Esophagus squamous epithelium (tissue), 5 donors: ENCODE data around the gene CHST12. TPM values are rescaled to one million over a fixed set of nuclear protein-coding genes. Genes with fewer than 3 reads are reported as not detected.
"Not testable (repeated sequence)": the region's sequence is repeated elsewhere in the genome, so short reads cannot be mapped to it uniquely, and the experiment has no call there.

Experiments used
- DNase-seq: peaks from one replicate; lab custom pipeline; 2025; lab: John Stamatoyannopoulos, UW
- H3K27ac ChIP-seq, 4 donors: fragments of 200-600 bp; sonication (generic); one replicate each; pipeline ENCODE4 v1.5.1; 2016 to 2019; ENCODE audit warnings: mild to moderate bottlenecking in 1 of 4
- H3K27me3 ChIP-seq, 4 donors: fragments of 200-600 bp; sonication (generic); 1 replicate in 3 of 4; 2 replicates in 1 of 4; pipeline versions ENCODE4 v1.5.1 to v1.6.0; 2017 to 2021; ENCODE audit warnings: antibody characterized with exemption in 1 of 4
- H3K36me3 ChIP-seq, 3 donors: fragments of 200-600 bp; sonication (generic); one replicate each; pipeline ENCODE4 v1.5.1; 2016 to 2019
- H3K4me1 ChIP-seq, 3 donors: fragments of 200-600 bp; sonication (generic); one replicate each; pipeline ENCODE4 v1.5.1; 2017 to 2019
- H3K4me3 ChIP-seq, 4 donors: fragments of 200-600 bp; sonication (generic); 1 replicate in 3 of 4; 2 replicates in 1 of 4; pipeline ENCODE4 v1.5.1; 2016 to 2019; ENCODE audit warnings: mild to moderate bottlenecking in 2 of 4, moderate library complexity in 1 of 4
- H3K9me3 ChIP-seq, 3 donors: fragments of 200-600 bp; sonication (generic); one replicate each; pipeline ENCODE4 v1.5.1; 2016 to 2019
- CTCF ChIP-seq, 6 experiments: fragments of 450-650 bp in 4 of 6; fragments of 200-600 bp in 2 of 6; sonication (generic) in 2 of 6; IDR thresholded peaks; one replicate each; pipeline ENCODE4 v1.5.1; 2016 to 2019; ENCODE audit warnings: antibody characterized with exemption in 6 of 6, mild to moderate bottlenecking in 4 of 6, moderate library complexity in 4 of 6
- POLR2A ChIP-seq, 4 donors: fragments of 450-650 bp; IDR thresholded peaks; one replicate each; pipeline ENCODE4 v1.6.1; 2017; ENCODE audit warnings: antibody characterized with exemption in 4 of 4, mild to moderate bottlenecking in 4 of 4, moderate library complexity in 3 of 4
- WGBS, 2 donors: methylation state at CpG; one replicate each; pipeline ENCODE4 v1.1.5; 2018; 5-methylcytosine and 5-hydroxymethylcytosine counted together
- intact Hi-C: fragments of 100-400 bp; cut with DNase I; formaldehyde crosslinking; loops from one replicate; pipeline ENCODE4 v1.15.0; 2022
- total RNA-seq, 4 donors: library from RNA; depleted of rRNA; stranded (reverse); fragments of >200 nt; gene quantifications; one replicate each; pipeline ENCODE4 v1.1.0, GENCODE V29; 2016
- donor health status: DM: yes; HTN: yes; CAD: no.

Gene CHST12
- total RNA-seq, 4 donors from 2014 or later = 1.5 to 11.8 (median 5.0) TPM

DNA sequence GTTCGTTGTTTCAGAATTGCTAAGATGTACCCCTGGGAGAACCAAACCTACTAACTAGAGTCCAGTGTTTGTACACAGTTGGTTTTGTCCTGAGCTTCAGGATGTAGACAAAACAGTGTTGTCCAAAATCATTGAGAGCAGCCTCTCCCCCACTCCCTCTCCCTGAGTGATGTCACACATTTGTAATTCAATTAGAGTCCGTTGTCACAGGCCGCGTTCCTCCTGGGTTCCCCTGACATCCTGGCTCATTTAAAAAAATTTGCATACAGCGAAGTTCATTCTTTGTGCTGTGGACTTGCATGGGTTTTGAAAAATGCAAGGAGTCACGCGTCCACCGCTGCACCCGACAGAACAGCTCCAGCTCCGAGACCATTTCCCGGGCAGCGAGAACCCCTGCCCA, 62.5 kb downstream of the CHST12 start:
- 81 to 82% methylated on average over 9 to 12 of the region's 12 CpGs for WGBS, 2 donors
- no peak overlapping the region for H3K27ac ChIP-seq
- intact Hi-C loops = no loop called here
- no peaks in the 10 kb centered on the region for H3K9me3 ChIP-seq
- H3K4me1 ChIP-seq = peaks cover 0 to 10% (median 2%) of the 10 kb centered on the region in 3 donors
- H3K4me3 ChIP-seq = no peak overlapping the region
- no peak for DNase-seq
- TF ChIP-seq CTCF (IDR thresholded peaks at IDR 0.05) (no peak), POLR2A (IDR thresholded peaks at IDR 0.05) (no peak)
- H3K36me3 ChIP-seq = no peaks in the 10 kb centered on the region
- H3K27me3 ChIP-seq = peaks cover 0 to 25% (median 0%) of the 10 kb centered on the region in 4 donors

GRCh38 chr7:2466675-2467074, 63.3 kb downstream of the CHST12 start:
- Histone ChIP-seq H3K36me3 (no peaks in the 10 kb centered on the region), H3K4me3 (no peak overlapping the region), H3K9me3 (no peaks in the 10 kb centered on the region), H3K4me1 (peaks cover 6 to 17% (median 10%) of the 10 kb centered on the region in 3 donors), H3K27me3 (peaks cover 0 to 26% (median 0%) of the 10 kb centered on the region in 4 donors), H3K27ac (no peak overlapping the region)
- no peak for TF ChIP-seq POLR2A (IDR thresholded peaks at IDR 0.05)
- TF ChIP-seq CTCF (IDR thresholded peaks at IDR 0.05) = no peak
- no peak for DNase-seq
- intact Hi-C loops = no loop called here
- WGBS, 2 donors = 89 to 91% methylated on average over 8 to 10 of the region's 10 CpGs

- Histone ChIP-seq H3K27ac (no peak overlapping the region), H3K27me3 (peaks cover 0 to 24% (median 0%) of the 10 kb centered on the region in 4 donors), H3K4me1 (peaks cover 6 to 21% (median 13%) of the 10 kb centered on the region in 3 donors), H3K36me3 (no peaks in the 10 kb centered on the region), H3K4me3 (no peak overlapping the region), H3K9me3 (no peaks in the 10 kb centered on the region)
- no peak for DNase-seq
- WGBS, 2 donors = 60 to 92% methylated on average over 1 to 2 of the region's 7 CpGs
- TF ChIP-seq POLR2A (IDR thresholded peaks at IDR 0.05) = no peak
- no peak for TF ChIP-seq CTCF (IDR thresholded peaks at IDR 0.05)
- intact Hi-C loops = no loop called here
Measured at GRCh38 chr7:2468227-2468626, 64.8 kb downstream of the CHST12 start.

DNA sequence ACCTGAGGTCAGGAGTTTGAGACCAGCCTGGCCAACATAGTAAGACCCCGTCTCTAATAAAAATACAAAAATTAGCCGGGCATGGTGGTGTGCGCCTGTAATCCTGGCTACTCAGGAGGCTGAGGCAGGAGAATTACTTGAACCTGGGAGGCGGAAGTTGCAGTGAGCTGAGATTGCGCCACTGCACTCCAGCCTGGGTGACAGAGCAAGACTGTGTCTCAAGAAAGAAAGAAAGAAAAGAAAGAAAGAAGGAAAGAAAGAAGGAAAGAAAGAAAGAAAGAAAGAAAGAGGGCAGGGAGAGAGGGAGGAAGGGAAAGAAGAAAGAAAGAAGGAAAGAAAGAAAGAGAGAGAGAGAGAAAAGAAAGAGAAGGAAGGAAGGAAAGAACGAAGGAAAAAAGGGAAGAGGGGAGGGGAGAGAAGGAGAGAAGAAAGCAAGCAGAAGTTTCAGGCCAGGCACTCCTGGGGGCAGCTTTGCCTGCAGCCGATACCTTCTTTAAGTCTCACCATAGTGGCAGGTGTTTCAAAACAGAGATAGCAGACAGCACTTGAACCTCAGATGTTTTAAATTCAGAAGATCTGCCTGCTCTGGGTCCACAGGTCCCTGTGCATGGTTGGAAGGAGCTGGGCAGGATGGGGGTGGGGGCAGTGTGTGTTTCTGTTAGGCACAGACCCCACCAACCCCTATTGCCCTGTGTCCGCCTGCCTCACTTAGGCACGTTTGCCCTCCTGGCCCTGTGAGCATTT, 66.2 kb downstream of the CHST12 start:
- 72 to 73% methylated on average over 9 of the region's 9 CpGs for WGBS, 2 donors
- intact Hi-C loops, DNase-seq: not testable (repeated sequence)

GRCh38 chr7:2470204-2471021, 67.0 kb downstream of the CHST12 start:
- Histone ChIP-seq H3K27ac (no peak overlapping the region), H3K4me3 (no peak overlapping the region), H3K9me3 (no peaks in the 10 kb centered on the region), H3K4me1 (peaks cover 6 to 21% (median 13%) of the 10 kb centered on the region in 3 donors), H3K36me3 (no peaks in the 10 kb centered on the region), H3K27me3 (peaks cover 0 to 33% (median 0%) of the 10 kb centered on the region in 4 donors)
- DNase-seq = no peak
- TF ChIP-seq CTCF (IDR thresholded peaks at IDR 0.05) (no peak), POLR2A (IDR thresholded peaks at IDR 0.05) (no peak)
- intact Hi-C loops = no loop called here
- WGBS, 2 donors = 90 to 100% methylated on average over 2 to 3 of the region's 19 CpGs

More for the DNA sequence above, 66.2 kb downstream of the CHST12 start:
- H3K4me1 ChIP-seq = peaks cover 6 to 21% (median 13%) of the 10 kb centered on the region in 3 donors
- not testable (repeated sequence) for H3K9me3 ChIP-seq, H3K36me3 ChIP-seq, H3K4me3 ChIP-seq, H3K27ac ChIP-seq
- H3K27me3 ChIP-seq = peaks cover 0 to 31% (median 0%) of the 10 kb centered on the region in 4 donors
